ENCODE measurements around the gene ADPRHL1.

Gene ADPRHL1

GRCh38 chr13:113365583-113365970, 87.7 kb downstream of the ADPRHL1 start:
- DNase-seq: no peak

GRCh38 chr13:113364901-113365582, 88.2 kb downstream of the ADPRHL1 start:
- DNase-seq: no peak

GRCh38 chr13:113364311-113364889, 88.9 kb downstream of the ADPRHL1 start:
- DNase-seq: no peak

GRCh38 chr13:113361406-113361805, 91.9 kb downstream of the ADPRHL1 start:
- no peak for DNase-seq

- no peak for DNase-seq
Measured at GRCh38 chr13:113360446-113360845, 92.8 kb downstream of the ADPRHL1 start.

- no peak for DNase-seq
Measured at GRCh38 chr13:113359571-113359970, 93.7 kb downstream of the ADPRHL1 start.

- no peak for DNase-seq
Measured at GRCh38 chr13:113358653-113359190, 94.6 kb downstream of the ADPRHL1 start.

GRCh38 chr13:113357529-113357928, 95.8 kb downstream of the ADPRHL1 start:
- no peak for DNase-seq

- no peak for DNase-seq
Measured at GRCh38 chr13:113356596-113356995, 96.7 kb downstream of the ADPRHL1 start.

- no peak for DNase-seq
Measured at GRCh38 chr13:113355621-113356020, 97.7 kb downstream of the ADPRHL1 start.

GRCh38 chr13:113354831-113355610, 98.3 kb downstream of the ADPRHL1 start:
- DNase-seq: no peak

GRCh38 chr13:113353254-113353653, 100.0 kb downstream of the ADPRHL1 start:
- no peak for DNase-seq

- DNase-seq: no peak
Measured at GRCh38 chr13:113351514-113352026, 101.7 kb downstream of the ADPRHL1 start.

GRCh38 chr13:113350938-113351335, 102.4 kb downstream of the ADPRHL1 start:
- no peak for DNase-seq

GRCh38 chr13:113350065-113350937, 103.0 kb downstream of the ADPRHL1 start:
- DNase-seq: no peak
